ENCODE measurements around the gene CLDN17. TPM values are rescaled to one million over a fixed set of nuclear protein-coding genes. Genes with fewer than 3 reads are reported as not detected.

CLDN17 gene
- total and polyA plus RNA-seq, 2 of the 8 experiments (the other 6 are each of a cell fraction or from before 2014, with no cell fraction given), result not detected

- TF ChIP-seq, protein P1, sequence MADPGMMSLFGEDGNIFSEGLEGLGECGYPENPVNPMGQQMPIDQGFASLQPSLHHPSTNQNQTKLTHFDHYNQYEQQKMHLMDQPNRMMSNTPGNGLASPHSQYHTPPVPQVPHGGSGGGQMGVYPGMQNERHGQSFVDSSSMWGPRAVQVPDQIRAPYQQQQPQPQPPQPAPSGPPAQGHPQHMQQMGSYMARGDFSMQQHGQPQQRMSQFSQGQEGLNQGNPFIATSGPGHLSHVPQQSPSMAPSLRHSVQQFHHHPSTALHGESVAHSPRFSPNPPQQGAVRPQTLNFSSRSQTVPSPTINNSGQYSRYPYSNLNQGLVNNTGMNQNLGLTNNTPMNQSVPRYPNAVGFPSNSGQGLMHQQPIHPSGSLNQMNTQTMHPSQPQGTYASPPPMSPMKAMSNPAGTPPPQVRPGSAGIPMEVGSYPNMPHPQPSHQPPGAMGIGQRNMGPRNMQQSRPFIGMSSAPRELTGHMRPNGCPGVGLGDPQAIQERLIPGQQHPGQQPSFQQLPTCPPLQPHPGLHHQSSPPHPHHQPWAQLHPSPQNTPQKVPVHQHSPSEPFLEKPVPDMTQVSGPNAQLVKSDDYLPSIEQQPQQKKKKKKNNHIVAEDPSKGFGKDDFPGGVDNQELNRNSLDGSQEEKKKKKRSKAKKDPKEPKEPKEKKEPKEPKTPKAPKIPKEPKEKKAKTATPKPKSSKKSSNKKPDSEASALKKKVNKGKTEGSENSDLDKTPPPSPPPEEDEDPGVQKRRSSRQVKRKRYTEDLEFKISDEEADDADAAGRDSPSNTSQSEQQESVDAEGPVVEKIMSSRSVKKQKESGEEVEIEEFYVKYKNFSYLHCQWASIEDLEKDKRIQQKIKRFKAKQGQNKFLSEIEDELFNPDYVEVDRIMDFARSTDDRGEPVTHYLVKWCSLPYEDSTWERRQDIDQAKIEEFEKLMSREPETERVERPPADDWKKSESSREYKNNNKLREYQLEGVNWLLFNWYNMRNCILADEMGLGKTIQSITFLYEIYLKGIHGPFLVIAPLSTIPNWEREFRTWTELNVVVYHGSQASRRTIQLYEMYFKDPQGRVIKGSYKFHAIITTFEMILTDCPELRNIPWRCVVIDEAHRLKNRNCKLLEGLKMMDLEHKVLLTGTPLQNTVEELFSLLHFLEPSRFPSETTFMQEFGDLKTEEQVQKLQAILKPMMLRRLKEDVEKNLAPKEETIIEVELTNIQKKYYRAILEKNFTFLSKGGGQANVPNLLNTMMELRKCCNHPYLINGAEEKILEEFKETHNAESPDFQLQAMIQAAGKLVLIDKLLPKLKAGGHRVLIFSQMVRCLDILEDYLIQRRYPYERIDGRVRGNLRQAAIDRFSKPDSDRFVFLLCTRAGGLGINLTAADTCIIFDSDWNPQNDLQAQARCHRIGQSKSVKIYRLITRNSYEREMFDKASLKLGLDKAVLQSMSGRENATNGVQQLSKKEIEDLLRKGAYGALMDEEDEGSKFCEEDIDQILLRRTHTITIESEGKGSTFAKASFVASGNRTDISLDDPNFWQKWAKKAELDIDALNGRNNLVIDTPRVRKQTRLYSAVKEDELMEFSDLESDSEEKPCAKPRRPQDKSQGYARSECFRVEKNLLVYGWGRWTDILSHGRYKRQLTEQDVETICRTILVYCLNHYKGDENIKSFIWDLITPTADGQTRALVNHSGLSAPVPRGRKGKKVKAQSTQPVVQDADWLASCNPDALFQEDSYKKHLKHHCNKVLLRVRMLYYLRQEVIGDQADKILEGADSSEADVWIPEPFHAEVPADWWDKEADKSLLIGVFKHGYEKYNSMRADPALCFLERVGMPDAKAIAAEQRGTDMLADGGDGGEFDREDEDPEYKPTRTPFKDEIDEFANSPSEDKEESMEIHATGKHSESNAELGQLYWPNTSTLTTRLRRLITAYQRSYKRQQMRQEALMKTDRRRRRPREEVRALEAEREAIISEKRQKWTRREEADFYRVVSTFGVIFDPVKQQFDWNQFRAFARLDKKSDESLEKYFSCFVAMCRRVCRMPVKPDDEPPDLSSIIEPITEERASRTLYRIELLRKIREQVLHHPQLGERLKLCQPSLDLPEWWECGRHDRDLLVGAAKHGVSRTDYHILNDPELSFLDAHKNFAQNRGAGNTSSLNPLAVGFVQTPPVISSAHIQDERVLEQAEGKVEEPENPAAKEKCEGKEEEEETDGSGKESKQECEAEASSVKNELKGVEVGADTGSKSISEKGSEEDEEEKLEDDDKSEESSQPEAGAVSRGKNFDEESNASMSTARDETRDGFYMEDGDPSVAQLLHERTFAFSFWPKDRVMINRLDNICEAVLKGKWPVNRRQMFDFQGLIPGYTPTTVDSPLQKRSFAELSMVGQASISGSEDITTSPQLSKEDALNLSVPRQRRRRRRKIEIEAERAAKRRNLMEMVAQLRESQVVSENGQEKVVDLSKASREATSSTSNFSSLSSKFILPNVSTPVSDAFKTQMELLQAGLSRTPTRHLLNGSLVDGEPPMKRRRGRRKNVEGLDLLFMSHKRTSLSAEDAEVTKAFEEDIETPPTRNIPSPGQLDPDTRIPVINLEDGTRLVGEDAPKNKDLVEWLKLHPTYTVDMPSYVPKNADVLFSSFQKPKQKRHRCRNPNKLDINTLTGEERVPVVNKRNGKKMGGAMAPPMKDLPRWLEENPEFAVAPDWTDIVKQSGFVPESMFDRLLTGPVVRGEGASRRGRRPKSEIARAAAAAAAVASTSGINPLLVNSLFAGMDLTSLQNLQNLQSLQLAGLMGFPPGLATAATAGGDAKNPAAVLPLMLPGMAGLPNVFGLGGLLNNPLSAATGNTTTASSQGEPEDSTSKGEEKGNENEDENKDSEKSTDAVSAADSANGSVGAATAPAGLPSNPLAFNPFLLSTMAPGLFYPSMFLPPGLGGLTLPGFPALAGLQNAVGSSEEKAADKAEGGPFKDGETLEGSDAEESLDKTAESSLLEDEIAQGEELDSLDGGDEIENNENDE (IDR thresholded peaks at IDR 0.05; ENCODE audit: insufficient replicate concordance, low read length), result no peak
- no peak for TF ChIP-seq KDM4A (IDR thresholded peaks at IDR 0.05; ENCODE audit: low read depth, low read length, severe bottlenecking)
- no peak for TF ChIP-seq TEAD4 (IDR thresholded peaks at IDR 0.05; ENCODE audit: low read depth, low read length)
- TF ChIP-seq RXRA (IDR thresholded peaks at IDR 0.05; ENCODE audit: insufficient read depth, low read depth, low read length), result no peak
- TF ChIP-seq POU5F1 (IDR thresholded peaks at IDR 0.05; ENCODE audit: low read depth, low read length), result no peak
- TF ChIP-seq TBP (IDR thresholded peaks at IDR 0.05; ENCODE audit: low read depth, low read length), result no peak
Observed at GRCh38 chr21:30211071-30211470, 44.5 kb upstream of the CLDN17 start (continued).
